ENCODE measurements around the gene LBX1.

DNA sequence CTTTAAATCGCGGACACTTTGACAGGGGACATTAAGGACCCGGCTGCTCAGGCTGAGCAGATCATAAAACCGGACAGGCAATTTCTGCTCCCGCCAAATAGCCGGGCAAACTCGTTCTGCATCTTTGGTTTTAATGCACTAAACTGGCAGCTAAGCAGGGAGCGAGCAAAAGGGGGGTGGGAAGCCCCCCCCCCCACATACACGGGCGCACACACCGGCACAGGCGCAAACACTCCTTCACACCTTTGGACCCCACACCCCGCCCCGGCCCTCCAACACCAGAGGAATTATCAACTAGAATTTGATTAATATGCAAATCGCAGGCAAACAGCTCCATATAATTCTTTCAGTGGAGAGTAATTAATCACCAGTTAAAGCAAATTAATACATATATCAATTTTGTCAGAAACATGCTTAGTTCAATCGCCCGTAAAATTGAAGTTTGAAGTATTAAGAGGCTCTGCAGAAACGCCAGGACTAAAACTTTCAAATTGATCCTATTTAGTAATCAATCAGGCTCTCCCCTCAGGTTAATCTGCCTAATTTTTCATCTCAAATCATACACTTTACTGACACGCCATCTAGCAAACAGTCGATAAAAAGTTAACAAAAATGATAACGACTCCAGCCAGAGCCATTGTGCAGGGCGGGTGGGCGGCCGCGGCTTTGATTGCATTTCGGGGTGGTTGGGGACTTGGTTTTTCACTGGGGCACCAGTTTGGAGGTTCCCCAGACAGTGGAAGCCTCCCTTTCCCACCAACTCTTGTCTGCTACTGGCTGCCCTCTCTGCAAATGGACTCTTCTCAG is 9.9 kb downstream of the LBX1 start:
- TF ChIP-seq, protein P1, sequence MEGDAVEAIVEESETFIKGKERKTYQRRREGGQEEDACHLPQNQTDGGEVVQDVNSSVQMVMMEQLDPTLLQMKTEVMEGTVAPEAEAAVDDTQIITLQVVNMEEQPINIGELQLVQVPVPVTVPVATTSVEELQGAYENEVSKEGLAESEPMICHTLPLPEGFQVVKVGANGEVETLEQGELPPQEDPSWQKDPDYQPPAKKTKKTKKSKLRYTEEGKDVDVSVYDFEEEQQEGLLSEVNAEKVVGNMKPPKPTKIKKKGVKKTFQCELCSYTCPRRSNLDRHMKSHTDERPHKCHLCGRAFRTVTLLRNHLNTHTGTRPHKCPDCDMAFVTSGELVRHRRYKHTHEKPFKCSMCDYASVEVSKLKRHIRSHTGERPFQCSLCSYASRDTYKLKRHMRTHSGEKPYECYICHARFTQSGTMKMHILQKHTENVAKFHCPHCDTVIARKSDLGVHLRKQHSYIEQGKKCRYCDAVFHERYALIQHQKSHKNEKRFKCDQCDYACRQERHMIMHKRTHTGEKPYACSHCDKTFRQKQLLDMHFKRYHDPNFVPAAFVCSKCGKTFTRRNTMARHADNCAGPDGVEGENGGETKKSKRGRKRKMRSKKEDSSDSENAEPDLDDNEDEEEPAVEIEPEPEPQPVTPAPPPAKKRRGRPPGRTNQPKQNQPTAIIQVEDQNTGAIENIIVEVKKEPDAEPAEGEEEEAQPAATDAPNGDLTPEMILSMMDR (IDR thresholded peaks at IDR 0.05; ENCODE audit: extremely low read depth in 1 of 2, insufficient read depth in 1 of 2, low read depth in 1 of 2, low read length in 2 of 2): no peak
- TF ChIP-seq POLR2A (IDR thresholded peaks at IDR 0.05; ENCODE audit: low read depth, low read length) (no peak), EZH2 (IDR thresholded peaks at IDR 0.05; ENCODE audit: borderline replicate concordance, low read depth, low read length, severe bottlenecking) (peak; percentile 85), FOS (IDR thresholded peaks at IDR 0.05; ENCODE audit: borderline replicate concordance, insufficient read depth, low read length) (no peak), MYC (IDR thresholded peaks at IDR 0.05; ENCODE audit: low read depth, low read length) (no peak), POLR2AphosphoS5 (IDR thresholded peaks at IDR 0.05; ENCODE audit: insufficient read depth, low read depth, low read length) (no peak)
- TF ChIP-seq, protein P2, sequence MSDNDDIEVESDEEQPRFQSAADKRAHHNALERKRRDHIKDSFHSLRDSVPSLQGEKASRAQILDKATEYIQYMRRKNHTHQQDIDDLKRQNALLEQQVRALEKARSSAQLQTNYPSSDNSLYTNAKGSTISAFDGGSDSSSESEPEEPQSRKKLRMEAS (IDR thresholded peaks at IDR 0.05; ENCODE audit: insufficient read depth, insufficient read length): no peak
